ENCODE results near the gene MYL9. TPM values are rescaled to one million over a fixed set of nuclear protein-coding genes. Genes with fewer than 3 reads are reported as not detected.

Gene MYL9
- total RNA-seq, 1 experiment from 2014 or later = 13.3 TPM

DNA sequence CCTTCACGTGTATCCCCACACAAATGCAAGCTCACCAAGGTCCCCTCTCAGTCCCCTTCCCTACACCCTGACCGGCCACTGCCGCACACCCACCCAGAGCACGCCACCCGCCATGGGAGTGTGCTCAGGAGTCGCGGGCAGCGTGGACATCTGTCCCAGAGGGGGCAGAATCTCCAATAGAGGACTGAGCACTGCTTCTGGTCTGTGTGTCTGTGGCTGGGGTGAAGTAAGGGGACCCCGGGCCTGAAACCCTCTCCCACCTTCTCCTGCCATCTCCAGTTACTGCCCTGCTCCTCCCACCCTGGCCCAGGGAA lies 8.3 kb downstream of the MYL9 start:
- no peak for TF ChIP-seq EZH2 (IDR thresholded peaks at IDR 0.05; ENCODE audit: low read depth)
- no TSS peak for BruUV-seq (replicated peaks)
- no peak overlapping the region for H3K4me3 ChIP-seq
- ChIA-PET CTCF (no interaction called here), POLR2A (ENCODE audit: unreplicated experiment) (no interaction called here)
- no peaks in the 10 kb centered on the region for H3F3A ChIP-seq (ENCODE audit: insufficient read depth, low read depth)
- no peaks in the 10 kb centered on the region for H3K9me3 ChIP-seq (ENCODE audit: insufficient read depth, low read depth)
- H4K20me1 ChIP-seq (ENCODE audit: insufficient read depth) = no peaks in the 10 kb centered on the region
- H3K9me2 ChIP-seq (ENCODE audit: insufficient read depth) = no peaks in the 10 kb centered on the region
- no peak overlapping the region for H3K4me2 ChIP-seq
- no peak overlapping the region for H2AFZ ChIP-seq
- no peak overlapping the region for H3K27ac ChIP-seq
- intact Hi-C loops (cut with micrococcal nuclease; ENCODE audit: unreplicated experiment) = no loop called here
- H3K27me3 ChIP-seq (ENCODE audit: insufficient read depth, low read depth) = no peaks in the 10 kb centered on the region
- DNase-seq = no peak
- H3K79me2 ChIP-seq (ENCODE audit: low read depth) = no peaks in the 10 kb centered on the region
- H3K4me1 ChIP-seq (replicated peaks; ENCODE audit: insufficient read depth) = no peaks in the 10 kb centered on the region
- H3K36me3 ChIP-seq (ENCODE audit: low read depth) = no peaks in the 10 kb centered on the region

DNA sequence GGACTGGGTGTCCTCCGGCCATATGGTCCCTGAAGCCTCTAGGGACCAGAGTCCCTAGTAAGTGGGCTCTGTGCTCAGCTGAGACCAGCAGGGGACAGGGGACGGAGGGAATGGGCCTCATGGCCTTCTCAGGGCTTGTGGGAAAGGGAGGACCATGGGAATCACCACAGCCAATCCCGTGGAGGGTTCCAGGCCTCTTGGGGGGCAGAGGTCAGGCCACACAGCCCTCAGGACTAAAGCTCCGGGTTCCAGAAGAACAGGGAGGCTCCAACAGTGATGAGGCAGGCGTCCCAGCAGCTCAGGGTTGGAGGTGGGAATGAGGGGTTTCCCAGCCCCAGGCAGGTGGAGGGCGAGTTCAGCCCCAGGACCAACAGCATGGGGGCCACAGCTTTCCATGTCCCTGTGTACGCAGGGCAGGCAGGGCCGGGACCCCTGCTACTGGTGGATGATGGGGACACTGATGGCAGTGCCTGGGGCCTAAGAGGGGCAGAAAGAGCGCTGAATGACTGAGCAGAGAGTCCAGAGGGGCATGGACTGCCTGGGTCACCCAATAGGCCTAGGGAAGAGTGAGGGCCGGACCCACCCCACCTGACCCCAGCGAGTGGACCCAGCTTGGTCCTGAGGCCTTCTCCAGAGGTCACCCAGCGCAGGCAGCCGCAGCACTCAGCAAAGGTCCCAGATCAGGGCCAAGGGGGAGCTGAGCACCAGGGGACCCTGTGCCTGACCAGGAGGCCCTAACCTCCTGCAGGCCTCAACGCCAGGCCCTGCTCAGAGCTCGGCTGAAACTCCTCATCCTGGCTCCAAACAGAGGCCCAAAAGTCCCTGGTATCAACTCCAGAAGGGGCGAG lies 8.8 kb downstream of the MYL9 start:
- Histone ChIP-seq H3K4me1 (replicated peaks; ENCODE audit: insufficient read depth) (no peaks in the 10 kb centered on the region), H3K79me2 (ENCODE audit: low read depth) (no peaks in the 10 kb centered on the region), H3K27me3 (ENCODE audit: insufficient read depth, low read depth) (no peaks in the 10 kb centered on the region), H3K9me3 (ENCODE audit: insufficient read depth, low read depth) (no peaks in the 10 kb centered on the region), H3K36me3 (ENCODE audit: low read depth) (no peaks in the 10 kb centered on the region), H3F3A (ENCODE audit: insufficient read depth, low read depth) (no peaks in the 10 kb centered on the region), H3K9me2 (ENCODE audit: insufficient read depth) (no peaks in the 10 kb centered on the region), H3K4me2 (no peak overlapping the region), H2AFZ (no peak overlapping the region), H3K27ac (no peak overlapping the region), H3K4me3 (no peak overlapping the region), H4K20me1 (ENCODE audit: insufficient read depth) (no peaks in the 10 kb centered on the region)
- intact Hi-C loops (cut with micrococcal nuclease; ENCODE audit: unreplicated experiment) = loop anchor here (10.0 kb wide), 1 partner anchor 195 kb away; the partner anchor contains the start of gene NDRG3
- CTCF ChIA-PET = no interaction called here
- DNase-seq = no peak
- no TSS peak for BruUV-seq (replicated peaks)
- POLR2A ChIA-PET (ENCODE audit: unreplicated experiment) = no interaction called here
- no peak for TF ChIP-seq EZH2 (IDR thresholded peaks at IDR 0.05; ENCODE audit: low read depth)
- TF ChIP-seq, protein P1, sequence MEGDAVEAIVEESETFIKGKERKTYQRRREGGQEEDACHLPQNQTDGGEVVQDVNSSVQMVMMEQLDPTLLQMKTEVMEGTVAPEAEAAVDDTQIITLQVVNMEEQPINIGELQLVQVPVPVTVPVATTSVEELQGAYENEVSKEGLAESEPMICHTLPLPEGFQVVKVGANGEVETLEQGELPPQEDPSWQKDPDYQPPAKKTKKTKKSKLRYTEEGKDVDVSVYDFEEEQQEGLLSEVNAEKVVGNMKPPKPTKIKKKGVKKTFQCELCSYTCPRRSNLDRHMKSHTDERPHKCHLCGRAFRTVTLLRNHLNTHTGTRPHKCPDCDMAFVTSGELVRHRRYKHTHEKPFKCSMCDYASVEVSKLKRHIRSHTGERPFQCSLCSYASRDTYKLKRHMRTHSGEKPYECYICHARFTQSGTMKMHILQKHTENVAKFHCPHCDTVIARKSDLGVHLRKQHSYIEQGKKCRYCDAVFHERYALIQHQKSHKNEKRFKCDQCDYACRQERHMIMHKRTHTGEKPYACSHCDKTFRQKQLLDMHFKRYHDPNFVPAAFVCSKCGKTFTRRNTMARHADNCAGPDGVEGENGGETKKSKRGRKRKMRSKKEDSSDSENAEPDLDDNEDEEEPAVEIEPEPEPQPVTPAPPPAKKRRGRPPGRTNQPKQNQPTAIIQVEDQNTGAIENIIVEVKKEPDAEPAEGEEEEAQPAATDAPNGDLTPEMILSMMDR (conservative IDR thresholded peaks at IDR 0.05) = no peak

DNA sequence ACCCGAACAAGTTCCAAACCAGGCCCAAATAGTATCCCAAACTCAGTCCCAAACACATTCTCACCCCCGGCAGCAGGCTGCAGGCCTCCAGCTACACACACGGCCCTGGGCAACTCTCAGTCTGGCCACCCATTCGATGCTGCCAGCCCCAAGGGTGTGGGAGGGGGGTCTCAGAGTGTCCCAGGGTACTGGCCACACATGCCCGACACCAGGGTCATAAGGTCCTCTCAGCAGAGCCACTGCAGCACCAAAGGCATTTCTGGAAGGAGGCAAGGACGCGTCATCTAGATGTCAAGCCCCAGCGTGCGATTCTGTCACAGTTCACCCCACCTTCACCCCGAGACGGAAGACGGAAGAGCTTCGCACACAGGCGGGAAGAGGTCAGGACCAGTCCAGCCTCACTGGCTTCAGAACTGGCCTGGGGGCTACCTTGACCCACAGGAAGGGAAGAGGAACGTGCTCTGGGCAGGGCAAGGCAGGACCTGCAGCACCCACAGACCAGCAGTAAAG lies 9.5 kb downstream of the MYL9 start:
- Histone ChIP-seq H3K9me3 (ENCODE audit: insufficient read depth, low read depth) (no peaks in the 10 kb centered on the region), H3K36me3 (ENCODE audit: low read depth) (no peaks in the 10 kb centered on the region), H4K20me1 (ENCODE audit: insufficient read depth) (no peaks in the 10 kb centered on the region), H3K27ac (no peak overlapping the region), H3K27me3 (ENCODE audit: insufficient read depth, low read depth) (no peaks in the 10 kb centered on the region), H3K9me2 (ENCODE audit: insufficient read depth) (no peaks in the 10 kb centered on the region), H2AFZ (no peak overlapping the region), H3K79me2 (ENCODE audit: low read depth) (no peaks in the 10 kb centered on the region), H3K4me3 (no peak overlapping the region), H3K4me1 (replicated peaks; ENCODE audit: insufficient read depth) (no peaks in the 10 kb centered on the region), H3K4me2 (no peak overlapping the region), H3F3A (ENCODE audit: insufficient read depth, low read depth) (no peaks in the 10 kb centered on the region)
- no peak for DNase-seq
- BruUV-seq (replicated peaks) = no TSS peak
- POLR2A ChIA-PET (ENCODE audit: unreplicated experiment) = interaction anchor here (0.7 kb wide), 1 partner anchor 14 kb away, joined by 11 read pairs; no protein-coding TSS in a partner anchor
- no peak for TF ChIP-seq EZH2 (IDR thresholded peaks at IDR 0.05; ENCODE audit: low read depth)
- TF ChIP-seq, protein P1 (conservative IDR thresholded peaks at IDR 0.05) = no peak
- CTCF ChIA-PET = no interaction called here
- intact Hi-C loops (cut with micrococcal nuclease; ENCODE audit: unreplicated experiment) = loop anchor here (10.0 kb wide), 1 partner anchor 194 kb away; the partner anchor contains the start of gene NDRG3
